ENCODE data around the gene CCDC81. TPM values are rescaled to one million over a fixed set of nuclear protein-coding genes. Genes with fewer than 3 reads are reported as not detected.

Gene CCDC81
- polyA plus RNA-seq, 4 donors: 1.0 to 2.1 (median 1.2) TPM

DNA sequence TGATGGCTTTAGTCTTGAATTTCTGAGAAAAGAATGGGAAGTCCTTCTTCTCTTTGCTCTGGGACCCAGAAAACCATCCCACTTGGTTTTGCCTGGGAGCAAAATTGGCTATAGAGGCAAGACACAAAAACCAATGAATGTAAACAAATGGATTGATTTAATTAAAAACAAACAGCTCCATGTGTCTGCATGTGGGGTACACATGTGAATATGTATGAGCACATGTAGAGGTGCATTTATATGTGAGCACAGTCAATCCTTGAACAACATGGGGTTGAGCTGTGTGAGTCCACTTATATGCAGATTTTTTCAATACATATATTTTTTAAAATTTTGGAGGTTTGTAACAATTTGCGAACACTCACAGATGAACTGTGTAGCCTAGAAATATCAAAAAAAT lies 87.2 kb downstream of the CCDC81 start:
- no peak for DNase-seq (ENCODE audit: low read depth in 4 of 4, low spot score in 3 of 4)

DNA sequence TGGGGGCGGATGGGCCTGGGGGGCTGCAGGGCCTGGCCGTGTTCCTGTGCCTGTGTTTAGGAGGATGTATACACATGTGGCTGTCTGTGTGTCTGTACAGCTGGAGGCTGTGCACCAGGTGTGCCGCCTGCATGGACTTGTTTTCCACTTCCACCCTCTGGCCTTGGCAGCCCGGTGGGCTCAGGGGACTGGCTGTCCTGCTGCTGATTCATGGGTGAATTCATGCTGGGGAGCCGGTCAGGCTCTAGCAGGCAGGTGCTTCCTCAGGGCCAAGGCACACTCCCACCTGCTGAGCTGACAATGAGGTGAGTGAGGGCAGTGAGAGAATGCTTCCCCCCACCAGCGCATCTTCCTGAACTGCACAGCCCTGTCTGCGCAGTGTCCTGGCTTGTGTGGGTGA lies 88.4 kb downstream of the CCDC81 start:
- DNase-seq (ENCODE audit: low read depth in 4 of 4, low spot score in 3 of 4): no peak

DNA sequence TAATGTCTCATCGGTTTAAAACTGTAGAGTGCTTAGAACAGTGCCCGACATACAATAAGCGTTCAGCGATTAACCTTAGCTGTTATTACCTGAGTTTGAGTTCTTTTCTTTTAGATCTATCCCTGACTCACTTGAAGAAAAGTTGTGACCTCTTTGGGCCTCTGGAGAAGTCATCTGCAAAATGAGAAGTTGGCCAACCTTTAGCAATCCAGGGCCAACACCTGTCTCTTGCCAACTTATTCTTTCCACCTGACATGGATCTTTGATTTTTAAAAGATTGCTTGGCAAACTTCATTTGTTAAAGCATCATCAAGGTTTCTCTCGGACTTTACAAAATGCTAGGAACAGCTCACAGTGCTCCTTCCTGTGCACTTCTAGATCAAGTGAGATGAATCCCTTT lies 89.3 kb downstream of the CCDC81 start:
- DNase-seq (ENCODE audit: low read depth in 4 of 4, low spot score in 3 of 4): no peak

DNA sequence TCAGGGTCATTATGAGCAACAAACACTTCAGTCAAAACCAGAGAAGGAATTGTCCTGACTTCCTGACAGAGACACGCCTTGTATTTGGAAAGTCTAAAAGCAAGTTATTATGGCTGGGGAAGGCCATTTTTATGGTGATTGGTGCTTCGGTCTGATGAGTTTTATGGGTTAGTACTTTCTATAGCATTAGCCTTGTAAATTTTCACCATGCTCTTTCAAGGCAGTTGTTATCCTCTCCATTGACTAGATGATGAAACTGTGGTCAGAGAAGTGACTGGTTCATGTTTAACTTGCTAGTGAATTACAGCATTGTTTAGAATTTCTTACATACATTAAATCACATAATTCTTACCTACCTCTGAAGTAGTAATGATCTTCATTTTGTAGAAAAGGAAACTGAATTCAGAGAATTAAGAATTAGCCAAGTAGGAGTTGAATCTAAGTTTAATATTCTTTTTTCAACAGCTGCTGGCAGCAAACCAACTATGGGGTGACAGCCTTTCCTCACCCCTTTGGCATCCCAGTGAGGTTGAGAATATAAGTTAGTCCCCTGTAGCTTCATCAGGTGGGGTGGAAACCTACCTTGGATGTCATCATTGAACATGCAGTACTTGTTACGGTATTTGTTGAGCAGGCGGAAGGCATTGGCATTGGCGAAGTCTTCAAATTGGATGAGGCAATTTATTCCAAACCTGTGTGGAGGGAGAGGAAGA lies 90.0 kb downstream of the CCDC81 start:
- DNase-seq (ENCODE audit: low read depth in 4 of 4, low spot score in 3 of 4): no peak

GRCh38 chr11:86468169-86468568 lies 93.5 kb downstream of the CCDC81 start:
- DNase-seq (ENCODE audit: low read depth in 4 of 4, low spot score in 3 of 4): no peak

- no peak for DNase-seq (ENCODE audit: low read depth in 4 of 4, low spot score in 3 of 4)
These were observed 95.1 kb downstream of the CCDC81 start for GRCh38 chr11:86469491-86470388.

Other genes with a start within 250 kb of the CCDC81 start
- gene EED, start 130.1 kb upstream of the CCDC81 start, polyA plus RNA-seq (ENCODE audit: insufficient read length in 4 of 4): 10 to 100 TPM; 35.3 to 42.2 (median 36.7) TPM
- gene HIKESHI, start 72.6 kb upstream of the CCDC81 start, polyA plus RNA-seq (ENCODE audit: insufficient read length in 4 of 4): 10 to 100 TPM; 49.4 to 56.1 (median 52.2) TPM